Adipose tissue (tissue), 3 donors: ENCODE measurements around the gene FOXP3. TPM values are rescaled to one million over a fixed set of nuclear protein-coding genes. Genes with fewer than 3 reads are reported as not detected.

Experiments
- H3K27ac ChIP-seq: one replicate; pipeline ENCODE4 v1.5.1; 2013; ENCODE audit warnings: low read depth, low read length
- WGBS, 3 donors: extraction: QIAGEN DNeasy Blood & Tissue Kit; methylation state at CpG; one replicate each; pipeline ENCODE4 v1.1.7; 2013; 5-methylcytosine and 5-hydroxymethylcytosine counted together
- polyA plus RNA-seq, 3 donors: library from polyadenylated mRNA; stranded (reverse); fragments of 200-250 nt; gene quantifications; one replicate each; pipeline ENCODE4 v1.2.3, GENCODE V29; 2013
- donor health status: healthy with polysubstance abuse.
- donor health status: Bipolar disorder and iron deficiency.
- donor health status: healthy.

Gene FOXP3
- polyA plus RNA-seq, 3 donors: 0.11 to 0.16 (median 0.12) TPM

DNA sequence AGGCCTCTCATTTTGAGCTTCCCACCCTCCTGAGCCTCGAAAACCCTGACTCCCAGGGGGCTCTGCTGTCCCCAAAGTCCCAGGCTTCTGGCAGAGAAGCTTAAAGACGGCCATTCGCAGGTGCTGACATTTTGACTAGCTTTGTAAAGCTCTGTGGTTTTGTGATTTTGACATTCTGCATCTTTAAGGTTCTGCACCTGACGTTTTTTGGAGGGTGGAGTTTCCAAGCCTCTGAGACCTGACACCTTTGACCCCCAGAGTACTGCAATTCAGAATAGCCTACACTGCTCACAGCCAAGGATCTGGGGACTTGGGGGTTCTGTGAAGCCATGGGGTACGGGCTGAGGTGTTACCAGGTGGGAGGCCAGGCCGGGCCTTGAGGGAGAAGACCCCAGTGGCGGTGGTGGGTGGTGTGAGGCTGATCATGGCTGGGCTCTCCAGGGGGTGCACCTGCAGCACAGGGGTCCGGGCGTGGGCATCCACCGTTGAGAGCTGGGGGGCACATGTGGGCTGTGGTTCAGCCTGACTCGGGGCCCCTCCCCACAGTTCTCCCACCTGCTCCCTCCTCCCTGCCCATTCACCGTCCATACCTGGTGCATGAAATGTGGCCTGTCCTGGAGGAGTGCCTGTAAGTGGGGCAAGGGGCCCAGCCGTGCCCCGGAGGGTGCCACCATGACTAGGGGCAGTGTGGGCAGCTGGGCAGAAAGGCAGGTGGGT, 7.3 kb downstream of the FOXP3 start:
- H3K27ac ChIP-seq: no peak overlapping the region
- WGBS, 3 donors: 73 to 88% (median 78%) methylated on average over 10 to 14 of the region's 14 CpGs

GRCh38 chrX:49256268-49256995, 8.1 kb downstream of the FOXP3 start:
- no peak overlapping the region for H3K27ac ChIP-seq
- WGBS, 3 donors: 80 to 83% (median 81%) methylated on average over 8 to 9 of the region's 9 CpGs

DNA sequence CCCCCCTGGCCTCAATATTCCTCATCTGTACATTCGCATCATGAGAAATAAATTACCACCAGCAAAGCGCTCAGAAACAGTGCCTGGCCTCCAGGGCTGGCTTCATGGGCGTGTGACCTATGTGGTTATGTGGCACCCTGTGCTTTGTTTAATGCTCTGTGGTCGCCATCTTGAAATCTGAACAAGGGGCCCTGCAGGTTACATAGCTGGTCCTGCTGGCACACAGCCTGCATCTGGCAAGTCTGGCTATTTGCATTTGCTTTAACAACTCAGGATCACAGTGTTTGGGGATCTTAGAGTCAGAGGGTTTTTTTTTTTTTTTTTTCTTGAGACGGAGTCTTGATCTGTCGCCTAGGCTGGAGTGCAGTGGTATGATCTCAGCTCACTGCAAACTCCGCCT, 9.9 kb downstream of the FOXP3 start:
- 82 to 93% (median 84%) methylated on average over 7 of the region's 7 CpGs for WGBS, 3 donors
- H3K27ac ChIP-seq: no peak overlapping the region

DNA sequence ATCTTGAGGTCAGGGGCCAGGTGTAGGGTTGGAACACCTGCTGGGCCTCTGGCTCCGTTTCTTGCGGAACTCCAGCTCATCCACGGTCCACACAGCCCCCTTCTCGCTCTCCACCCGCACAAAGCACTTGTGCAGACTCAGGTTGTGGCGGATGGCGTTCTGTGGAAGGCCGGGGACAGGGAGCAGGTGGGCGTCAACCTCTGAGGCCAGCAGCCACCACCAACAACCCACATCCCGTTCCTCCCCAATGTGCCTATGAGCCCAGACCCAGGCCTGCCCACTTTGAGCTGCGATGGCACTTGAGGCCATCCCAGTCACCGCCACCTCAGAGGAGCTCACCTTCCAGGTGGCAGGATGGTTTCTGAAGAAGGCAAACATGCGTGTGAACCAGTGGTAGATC, 13.2 kb downstream of the FOXP3 start:
- no peak overlapping the region for H3K27ac ChIP-seq
- 89 to 93% (median 93%) methylated on average over 13 of the region's 13 CpGs for WGBS, 3 donors

GRCh38 chrX:49250578-49250977, 13.9 kb downstream of the FOXP3 start:
- WGBS, 3 donors: 83 to 95% (median 91%) methylated on average over 6 to 9 of the region's 9 CpGs
- H3K27ac ChIP-seq: no peak overlapping the region

DNA sequence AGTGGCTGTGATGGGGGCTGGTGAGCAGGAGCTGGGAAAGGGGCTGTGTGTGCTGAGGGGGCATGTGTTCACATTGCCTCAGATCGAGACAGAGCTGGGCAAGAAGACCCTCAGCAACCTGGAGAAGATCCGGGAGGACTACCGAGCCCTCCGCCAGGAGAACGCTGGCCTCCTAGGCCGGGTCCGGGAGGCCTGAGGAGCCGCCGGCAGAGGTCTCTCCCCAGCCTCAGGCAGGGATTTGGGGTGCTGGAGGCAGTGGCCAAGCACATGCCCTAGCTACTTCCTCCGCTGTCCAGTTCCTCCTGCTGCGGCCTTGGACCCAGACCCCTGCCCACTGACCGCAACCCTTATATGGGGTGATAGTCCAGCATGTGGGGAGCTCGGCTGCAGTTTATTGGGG, 14.4 kb downstream of the FOXP3 start:
- H3K27ac ChIP-seq: no peak overlapping the region
- WGBS, 3 donors: 88 to 95% (median 94%) methylated on average over 4 to 13 of the region's 13 CpGs

DNA sequence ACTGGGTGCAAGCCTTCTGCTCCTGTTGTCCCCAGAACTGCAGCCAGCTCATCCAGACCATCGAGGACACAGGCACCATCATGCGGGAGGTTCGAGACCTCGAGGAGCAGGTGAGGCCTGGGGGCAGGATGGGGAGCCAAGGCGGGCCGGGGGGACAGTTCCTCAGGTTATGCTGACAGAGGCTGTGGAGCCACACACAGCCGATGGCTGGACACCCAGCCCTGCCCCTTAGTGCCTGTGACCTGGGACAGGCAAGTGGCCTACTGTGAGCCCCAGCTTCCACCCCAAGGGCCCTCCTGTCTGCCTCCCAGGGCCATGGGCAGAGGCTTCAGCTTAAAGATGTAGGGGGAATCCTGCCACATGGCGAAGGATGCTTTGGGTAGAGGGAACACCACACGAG, 14.9 kb downstream of the FOXP3 start:
- H3K27ac ChIP-seq: no peak overlapping the region
- WGBS, 3 donors: 88 to 94% (median 93%) methylated on average over 5 to 9 of the region's 9 CpGs

DNA sequence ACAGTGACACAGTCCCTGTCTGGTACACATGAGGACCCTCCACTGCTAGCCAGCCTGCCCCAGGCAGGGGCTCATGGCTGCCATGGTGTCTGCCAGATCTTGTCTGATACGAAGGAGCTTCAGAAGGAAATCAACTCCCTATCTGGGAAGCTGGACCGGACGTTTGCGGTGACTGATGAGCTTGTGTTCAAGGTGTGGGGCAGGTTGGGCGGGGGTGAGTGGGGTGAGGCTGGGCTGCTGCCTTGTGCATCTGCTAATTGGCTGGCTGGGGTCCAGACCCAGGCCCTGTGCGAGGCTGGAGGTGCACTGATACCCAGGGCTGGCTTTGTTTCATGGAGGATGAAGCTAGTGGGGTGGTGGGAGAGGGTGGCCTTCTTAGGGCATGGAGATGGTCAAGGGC, 15.4 kb downstream of the FOXP3 start:
- WGBS, 3 donors: 82 to 96% (median 89%) methylated on average over 6 of the region's 6 CpGs

DNA sequence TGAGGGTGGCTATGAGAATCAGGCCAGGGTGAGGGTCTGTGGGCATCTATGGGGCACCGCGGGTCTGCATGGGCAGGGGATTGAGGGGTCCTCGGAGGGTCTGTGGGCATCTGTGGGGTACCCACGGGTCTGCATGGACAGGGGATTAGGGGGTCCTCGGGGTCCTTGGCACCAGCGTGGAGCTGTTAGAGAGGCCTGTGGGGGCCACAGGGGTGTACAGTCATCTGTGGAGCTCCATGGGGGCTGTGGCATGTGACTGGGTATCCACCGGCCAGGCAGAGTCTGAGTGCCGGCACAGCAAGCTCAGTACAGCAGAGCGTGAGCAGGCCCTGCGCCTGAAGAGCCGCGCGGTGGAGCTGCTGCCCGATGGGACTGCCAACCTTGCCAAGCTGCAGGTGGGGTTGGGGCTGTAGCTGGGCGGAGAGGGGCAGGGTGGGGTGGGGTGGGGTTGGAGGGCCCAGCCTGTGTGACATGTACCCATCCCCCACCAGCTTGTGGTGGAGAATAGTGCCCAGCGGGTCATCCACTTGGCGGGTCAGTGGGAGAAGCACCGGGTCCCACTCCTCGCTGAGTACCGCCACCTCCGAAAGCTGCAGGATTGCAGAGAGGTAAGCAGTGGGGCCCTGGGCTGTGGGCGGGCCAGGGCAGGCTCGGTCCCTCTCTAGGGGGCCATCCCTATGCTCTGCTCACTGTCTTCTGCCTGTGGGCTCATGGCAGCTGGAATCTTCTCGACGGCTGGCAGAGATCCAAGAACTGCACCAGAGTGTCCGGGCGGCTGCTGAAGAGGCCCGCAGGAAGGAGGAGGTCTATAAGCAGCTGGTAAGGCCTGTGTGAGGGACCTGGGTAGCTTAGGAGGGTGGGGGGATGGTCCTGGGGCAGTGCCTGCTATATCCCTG, 16.3 kb downstream of the FOXP3 start:
- no peak overlapping the region for H3K27ac ChIP-seq
- WGBS, 3 donors: 72 to 87% (median 87%) methylated on average over 10 to 28 of the region's 28 CpGs

More for the DNA sequence above, 15.4 kb downstream of the FOXP3 start:
- no peak overlapping the region for H3K27ac ChIP-seq

- no peak overlapping the region for H3K27ac ChIP-seq
- WGBS, 3 donors: 88 to 95% (median 92%) methylated on average over 9 to 11 of the region's 11 CpGs
These were observed 17.2 kb downstream of the FOXP3 start for GRCh38 chrX:49247346-49247745.

GRCh38 chrX:49246541-49246940, 18.0 kb downstream of the FOXP3 start:
- no peak overlapping the region for H3K27ac ChIP-seq
- 92 to 100% (median 93%) methylated on average over 5 to 10 of the region's 10 CpGs for WGBS, 3 donors

DNA sequence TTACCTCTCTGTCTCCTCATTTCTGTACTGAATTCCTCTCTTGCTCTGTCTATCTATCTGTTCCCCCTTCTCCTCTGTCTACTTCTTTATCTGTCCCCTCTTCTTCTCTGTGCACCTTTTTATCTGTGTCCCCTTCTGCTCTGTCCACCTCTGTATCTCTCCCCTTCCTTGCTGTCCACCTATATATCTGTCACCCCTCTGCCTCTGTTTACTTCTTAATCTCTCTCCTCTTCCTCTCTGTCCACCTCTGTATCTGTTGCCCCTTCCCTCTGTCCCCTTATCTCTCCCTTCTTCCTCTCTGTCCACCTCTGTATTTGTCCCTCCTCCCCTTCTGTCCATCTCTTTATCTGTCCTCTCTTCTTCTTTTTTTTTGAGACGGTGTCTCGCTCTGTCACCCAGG, 20.3 kb downstream of the FOXP3 start:
- no peak overlapping the region for H3K27ac ChIP-seq
- WGBS, 3 donors: 84 to 94% (median 93%) methylated on average over 2 of the region's 2 CpGs

- H3K27ac ChIP-seq: no peak overlapping the region
- 73 to 97% (median 76%) methylated on average over 5 to 12 of the region's 12 CpGs for WGBS, 3 donors
These were observed 21.3 kb downstream of the FOXP3 start for GRCh38 chrX:49243166-49243565.

DNA sequence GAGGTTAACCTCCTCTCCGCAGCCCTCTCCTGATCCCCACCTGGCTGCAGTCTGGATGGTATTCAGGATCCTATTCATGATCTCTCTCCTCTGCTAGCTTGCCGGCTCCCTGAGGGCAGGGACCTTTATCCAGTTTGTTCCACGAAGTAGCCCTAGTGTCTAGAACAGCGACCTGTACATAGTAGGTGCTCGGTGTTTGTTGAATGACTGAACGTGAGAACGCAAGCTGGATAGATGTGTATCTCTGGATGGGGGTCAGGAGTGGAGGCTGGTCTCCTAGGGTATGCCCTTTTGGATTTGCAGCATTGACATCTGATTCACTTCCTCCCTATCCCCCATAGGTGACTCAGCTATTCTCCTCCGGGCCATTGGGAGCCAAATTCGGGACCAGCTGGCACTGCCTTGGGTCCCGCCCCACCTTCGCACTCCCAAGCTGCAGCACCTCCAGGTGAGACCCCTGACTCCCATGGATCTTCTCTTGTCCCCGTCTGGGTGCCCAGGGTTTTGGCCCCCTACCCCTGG, 21.9 kb downstream of the FOXP3 start:
- no peak overlapping the region for H3K27ac ChIP-seq
- 82 to 97% (median 92%) methylated on average over 11 to 12 of the region's 12 CpGs for WGBS, 3 donors

- H3K27ac ChIP-seq: no peak overlapping the region
- WGBS, 3 donors: 62 to 81% (median 72%) methylated on average over 6 to 7 of the region's 7 CpGs
These were observed 25.8 kb downstream of the FOXP3 start for GRCh38 chrX:49238735-49239134.

DNA sequence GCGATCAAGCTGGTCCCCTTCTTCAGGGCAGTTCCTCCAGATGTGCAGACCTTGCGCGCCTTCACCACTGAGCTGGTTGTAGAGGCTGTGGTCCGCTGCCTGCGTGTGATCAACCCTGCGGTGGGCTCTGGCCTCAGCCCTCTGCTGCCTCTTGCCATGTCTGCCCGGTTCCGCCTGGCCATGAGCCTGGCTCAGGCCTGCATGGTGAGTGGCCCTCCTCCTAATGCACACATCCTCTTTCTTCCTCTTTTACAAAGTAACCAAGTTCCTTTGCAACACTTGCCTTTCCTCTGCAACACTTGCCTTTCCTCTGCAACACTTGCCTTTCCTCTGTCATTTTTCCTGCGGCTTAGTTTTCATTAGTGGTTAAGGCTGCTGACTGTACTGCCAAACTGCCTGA, 27.4 kb downstream of the FOXP3 start:
- 39 to 85% (median 72%) methylated on average over 9 of the region's 9 CpGs for WGBS, 3 donors
- no peak overlapping the region for H3K27ac ChIP-seq

- WGBS, 3 donors: 48 to 64% (median 50%) methylated on average over 35 to 55 of the region's 56 CpGs
- H3K27ac ChIP-seq: no peak overlapping the region
These were observed 30.5 kb downstream of the FOXP3 start for GRCh38 chrX:49233887-49234555.

- H3K27ac ChIP-seq: no peak within 1 kb of the TSS
- WGBS, 3 donors: 75 to 88% (median 82%) methylated on average over 9 of the region's 9 CpGs
These were observed 31.3 kb downstream of the FOXP3 start, which contains the start of gene CACNA1F for GRCh38 chrX:49233176-49233575. CACNA1F (minus strand) TSS chrX:49233340; CDS start chrX:49233309, 31 bp downstream.
